ENCODE measurements around the gene GLB1L2. TPM values are rescaled to one million over a fixed set of nuclear protein-coding genes. Genes with fewer than 3 reads are reported as not detected.

The GLB1L2 gene
- total RNA-seq, 1 experiment from 2014 or later, result 27.1 TPM

- Histone ChIP-seq H3K9ac (ENCODE audit: low read length) (no peak overlapping the region), H3K27me3 (ENCODE audit: insufficient read depth, low read length) (no peaks in the 10 kb centered on the region), H3K4me3 (replicated peaks in 1 of 2; ENCODE audit: low read depth in 1 of 2, low read length in 2 of 2) (no peak overlapping the region), H3K36me3 (ENCODE audit: control insufficient read depth in 1 of 2, insufficient read depth in 2 of 2, low read length in 2 of 2) (no peaks in the 10 kb centered on the region), H3K9me3 (ENCODE audit: control insufficient read depth in 1 of 2, insufficient read depth in 1 of 2, low read depth in 1 of 2, low read length in 2 of 2) (no peaks in the 10 kb centered on the region), H3K79me2 (ENCODE audit: insufficient read depth, low read length) (no peaks in the 10 kb centered on the region), H3K4me2 (ENCODE audit: low read length) (no peak overlapping the region), H3K27ac (ENCODE audit: low read depth, low read length) (no peak overlapping the region), H3K4me1 (ENCODE audit: control insufficient read depth in 1 of 2, insufficient read depth in 2 of 2, low read length in 2 of 2) (no peaks in the 10 kb centered on the region), H3K9me2 (ENCODE audit: insufficient read depth) (no peaks in the 10 kb centered on the region), H4K20me1 (ENCODE audit: insufficient read depth) (no peaks in the 10 kb centered on the region), H2AFZ (ENCODE audit: low read depth, low read length, poor library complexity, severe bottlenecking) (no peak overlapping the region)
- DNase-seq (ENCODE audit: low read depth, low spot score) (no peak), ATAC-seq (no peak)
- CTCF ChIA-PET, result no interaction called here
- POLR2A ChIA-PET, result no interaction called here
- RAD21 ChIA-PET (ENCODE audit: low non-redundant PET in 1 of 2, low total read pairs in 2 of 2, uncharacterized antibody in 2 of 2, unreplicated experiment in 2 of 2), result no interaction called here
- no TSS peak for BruUV-seq (replicated peaks)
- TF ChIP-seq CBX3 (IDR thresholded peaks at IDR 0.05; ENCODE audit: low read depth) (no peak), POLR2A (IDR thresholded peaks at IDR 0.05; ENCODE audit: borderline replicate concordance, extremely low read depth, insufficient read depth, insufficient read length) (no peak), SP1 (IDR thresholded peaks at IDR 0.05; ENCODE audit: low read depth) (no peak), ZNF274 (IDR thresholded peaks at IDR 0.05; ENCODE audit: low read depth, low read length) (no peak), ZFX (IDR thresholded peaks at IDR 0.05) (no peak), REST (IDR thresholded peaks at IDR 0.05; ENCODE audit: low read depth) (no peak), SRF (IDR thresholded peaks at IDR 0.05; ENCODE audit: low read depth) (no peak), JUND (IDR thresholded peaks at IDR 0.05) (no peak), TCF7L2 (IDR thresholded peaks at IDR 0.05; ENCODE audit: borderline replicate concordance, extremely low read depth, insufficient read depth, insufficient read length) (no peak), EGR1 (IDR thresholded peaks at IDR 0.05; ENCODE audit: low read depth) (no peak)
- intact Hi-C loops (cut with micrococcal nuclease), result no loop called here
These were observed 38.4 kb upstream of the GLB1L2 start for GRCh38 chr11:134293119-134294113.

Measured in HCT116 (cell line).